ENCODE results near the gene DSG3. TPM values are rescaled to one million over a fixed set of nuclear protein-coding genes. Genes with fewer than 3 reads are reported as not detected.
"Not testable (repeated sequence)": the region's sequence is repeated elsewhere in the genome, so short reads cannot be mapped to it uniquely, and the experiment has no call there.

The DSG3 gene
- total RNA-seq, 1 donor from 2014 or later, result not detected

DNA sequence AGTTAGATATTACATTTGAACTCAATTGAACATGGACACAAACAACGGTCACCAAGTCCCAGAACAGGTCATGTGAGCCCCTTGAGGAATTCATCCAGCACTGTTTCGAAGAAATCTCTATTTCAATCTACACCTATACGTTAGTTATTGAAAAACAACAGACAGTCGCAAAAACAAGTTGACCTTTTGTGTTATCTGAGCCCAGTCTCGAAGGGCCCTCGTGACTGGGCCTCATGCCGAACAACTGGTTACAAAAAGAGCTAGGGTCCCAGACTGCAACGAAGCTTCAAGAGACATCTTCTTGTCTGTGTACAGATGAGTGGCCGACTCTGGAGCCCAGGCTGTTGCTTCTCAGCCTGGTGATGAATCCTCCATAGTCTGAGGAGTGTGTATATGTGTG is 45.1 kb downstream of the DSG3 start:
- Histone ChIP-seq H3K4me1 (no peaks in the 10 kb centered on the region), H3K4me3 (no peak overlapping the region), H3K36me3 (no peaks in the 10 kb centered on the region), H3K27me3 (no peaks in the 10 kb centered on the region), H3K9me3 (no peaks in the 10 kb centered on the region), H3K27ac (no peak overlapping the region)
- DNase-seq (ENCODE audit: low spot score in 2 of 2), result no peak
- TF ChIP-seq, protein P1, sequence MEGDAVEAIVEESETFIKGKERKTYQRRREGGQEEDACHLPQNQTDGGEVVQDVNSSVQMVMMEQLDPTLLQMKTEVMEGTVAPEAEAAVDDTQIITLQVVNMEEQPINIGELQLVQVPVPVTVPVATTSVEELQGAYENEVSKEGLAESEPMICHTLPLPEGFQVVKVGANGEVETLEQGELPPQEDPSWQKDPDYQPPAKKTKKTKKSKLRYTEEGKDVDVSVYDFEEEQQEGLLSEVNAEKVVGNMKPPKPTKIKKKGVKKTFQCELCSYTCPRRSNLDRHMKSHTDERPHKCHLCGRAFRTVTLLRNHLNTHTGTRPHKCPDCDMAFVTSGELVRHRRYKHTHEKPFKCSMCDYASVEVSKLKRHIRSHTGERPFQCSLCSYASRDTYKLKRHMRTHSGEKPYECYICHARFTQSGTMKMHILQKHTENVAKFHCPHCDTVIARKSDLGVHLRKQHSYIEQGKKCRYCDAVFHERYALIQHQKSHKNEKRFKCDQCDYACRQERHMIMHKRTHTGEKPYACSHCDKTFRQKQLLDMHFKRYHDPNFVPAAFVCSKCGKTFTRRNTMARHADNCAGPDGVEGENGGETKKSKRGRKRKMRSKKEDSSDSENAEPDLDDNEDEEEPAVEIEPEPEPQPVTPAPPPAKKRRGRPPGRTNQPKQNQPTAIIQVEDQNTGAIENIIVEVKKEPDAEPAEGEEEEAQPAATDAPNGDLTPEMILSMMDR (IDR thresholded peaks at IDR 0.05), result no peak
- intact Hi-C loops (cut with DNase I), result no loop called here

DNA sequence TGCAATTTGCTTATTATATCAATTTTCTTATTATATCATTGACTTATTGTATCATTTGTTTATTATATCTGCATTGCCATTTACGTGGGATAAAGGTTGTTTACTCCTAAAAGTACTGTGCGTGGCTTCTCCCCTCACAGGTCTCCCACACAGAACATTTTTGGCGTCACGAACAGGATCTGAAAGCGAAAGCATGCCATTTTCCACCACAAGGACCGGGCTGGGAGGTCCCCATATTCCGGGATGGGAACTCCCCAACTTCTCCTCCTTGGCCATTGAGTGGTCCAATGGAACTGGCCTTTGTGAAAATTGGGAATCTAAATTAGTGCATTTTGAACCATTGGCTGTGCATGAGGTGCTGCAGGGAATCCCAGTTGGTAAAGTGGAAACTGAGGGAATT is 45.6 kb downstream of the DSG3 start:
- Histone ChIP-seq H3K27me3 (no peaks in the 10 kb centered on the region), H3K36me3 (no peaks in the 10 kb centered on the region), H3K9me3 (no peaks in the 10 kb centered on the region), H3K4me1 (no peaks in the 10 kb centered on the region), H3K4me3 (no peak overlapping the region), H3K27ac (no peak overlapping the region)
- TF ChIP-seq, protein P1 (IDR thresholded peaks at IDR 0.05), result no peak
- intact Hi-C loops (cut with DNase I), result no loop called here
- DNase-seq (ENCODE audit: low spot score in 2 of 2), result no peak

DNA sequence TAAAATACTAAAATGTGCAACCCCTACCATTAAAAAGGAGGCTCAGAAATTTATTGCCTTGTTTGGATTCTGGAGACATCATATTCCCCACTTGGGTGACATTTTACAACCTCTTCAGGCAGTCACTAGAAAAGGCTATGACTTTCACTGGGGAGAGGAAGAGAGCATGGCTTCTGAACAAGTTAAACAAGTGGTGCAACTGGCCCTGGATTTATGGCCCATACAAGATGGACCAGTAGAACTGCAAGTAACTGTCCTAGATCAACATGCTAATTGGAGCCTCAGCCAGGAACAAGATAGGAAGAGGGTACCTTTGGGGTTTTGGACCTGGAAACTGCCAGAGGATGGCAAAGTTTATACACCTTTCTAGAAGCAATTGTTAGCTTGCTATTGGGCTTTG is 46.4 kb downstream of the DSG3 start:
- TF ChIP-seq, protein P1 (IDR thresholded peaks at IDR 0.05), result no peak
- Histone ChIP-seq H3K9me3 (no peaks in the 10 kb centered on the region), H3K36me3 (no peaks in the 10 kb centered on the region), H3K27ac (no peak overlapping the region), H3K4me3 (no peak overlapping the region), H3K27me3 (no peaks in the 10 kb centered on the region), H3K4me1 (no peaks in the 10 kb centered on the region)
- intact Hi-C loops (cut with DNase I), result no loop called here
- DNase-seq (ENCODE audit: low spot score in 2 of 2), result no peak

DNA sequence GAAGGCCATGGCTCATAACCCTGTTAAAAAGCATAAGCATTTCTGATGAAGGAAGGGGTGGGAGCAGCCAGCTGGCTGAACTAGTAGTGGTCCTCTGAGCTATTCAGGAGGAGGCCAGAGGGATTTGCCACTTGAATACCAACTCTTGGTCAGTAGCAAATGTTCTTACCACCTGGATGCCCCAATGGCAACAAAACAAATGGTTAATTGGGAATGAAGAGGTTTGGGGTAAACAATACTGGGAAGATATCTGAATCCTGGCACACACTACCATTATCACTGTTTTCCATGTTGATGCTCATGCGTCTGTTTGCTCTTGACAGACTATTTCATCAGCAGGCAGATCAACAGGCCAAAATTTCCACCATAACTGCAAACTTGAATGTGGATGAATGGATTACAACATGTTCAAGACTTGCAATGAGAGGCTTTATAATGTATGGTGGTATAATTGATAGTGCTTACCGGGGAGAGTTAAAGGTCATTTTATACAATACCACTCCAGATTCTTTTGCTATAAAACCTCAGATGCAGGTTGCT is 47.2 kb downstream of the DSG3 start:
- intact Hi-C loops (cut with DNase I); H3K27ac ChIP-seq: not testable (repeated sequence)

DNA sequence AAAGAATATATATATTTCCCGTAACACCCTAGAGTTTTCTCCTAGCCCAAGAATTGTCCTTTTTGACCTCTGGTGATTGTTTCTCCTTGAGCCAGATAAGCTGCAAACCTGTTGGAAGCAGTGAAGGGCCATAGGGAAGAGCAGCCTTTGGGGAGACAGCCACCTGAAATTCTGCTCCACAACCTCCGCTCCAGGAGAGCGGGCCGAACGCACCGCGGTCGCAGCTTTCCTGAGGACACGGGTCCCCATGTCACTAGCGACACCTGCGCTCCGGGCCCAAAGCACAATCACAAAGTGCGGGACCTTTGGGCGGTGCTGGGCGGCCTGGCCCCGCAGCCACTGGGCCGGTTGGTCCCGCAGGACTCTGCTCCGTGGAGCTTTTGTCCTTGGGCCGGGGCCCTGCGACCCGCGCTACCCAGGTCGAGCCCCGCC is 49.9 kb downstream of the DSG3 start:
- peak overlapping the region; percentile 49 to 63 for H3K4me3 ChIP-seq
- no peak overlapping the region for H3K27ac ChIP-seq
- no peak for DNase-seq (ENCODE audit: low spot score in 2 of 2)
- H3K9me3 ChIP-seq, result no peaks in the 10 kb centered on the region
- no peaks in the 10 kb centered on the region for H3K4me1 ChIP-seq
- no peaks in the 10 kb centered on the region for H3K27me3 ChIP-seq
- TF ChIP-seq, protein P1 (IDR thresholded peaks at IDR 0.05), result no peak
- no peaks in the 10 kb centered on the region for H3K36me3 ChIP-seq
- intact Hi-C loops (cut with DNase I), result no loop called here

More for the DNA sequence above, 47.2 kb downstream of the DSG3 start:
- H3K9me3 ChIP-seq; DNase-seq (ENCODE audit: low spot score in 2 of 2); H3K27me3 ChIP-seq; H3K4me1 ChIP-seq; H3K36me3 ChIP-seq; H3K4me3 ChIP-seq: not testable (repeated sequence)

DNA sequence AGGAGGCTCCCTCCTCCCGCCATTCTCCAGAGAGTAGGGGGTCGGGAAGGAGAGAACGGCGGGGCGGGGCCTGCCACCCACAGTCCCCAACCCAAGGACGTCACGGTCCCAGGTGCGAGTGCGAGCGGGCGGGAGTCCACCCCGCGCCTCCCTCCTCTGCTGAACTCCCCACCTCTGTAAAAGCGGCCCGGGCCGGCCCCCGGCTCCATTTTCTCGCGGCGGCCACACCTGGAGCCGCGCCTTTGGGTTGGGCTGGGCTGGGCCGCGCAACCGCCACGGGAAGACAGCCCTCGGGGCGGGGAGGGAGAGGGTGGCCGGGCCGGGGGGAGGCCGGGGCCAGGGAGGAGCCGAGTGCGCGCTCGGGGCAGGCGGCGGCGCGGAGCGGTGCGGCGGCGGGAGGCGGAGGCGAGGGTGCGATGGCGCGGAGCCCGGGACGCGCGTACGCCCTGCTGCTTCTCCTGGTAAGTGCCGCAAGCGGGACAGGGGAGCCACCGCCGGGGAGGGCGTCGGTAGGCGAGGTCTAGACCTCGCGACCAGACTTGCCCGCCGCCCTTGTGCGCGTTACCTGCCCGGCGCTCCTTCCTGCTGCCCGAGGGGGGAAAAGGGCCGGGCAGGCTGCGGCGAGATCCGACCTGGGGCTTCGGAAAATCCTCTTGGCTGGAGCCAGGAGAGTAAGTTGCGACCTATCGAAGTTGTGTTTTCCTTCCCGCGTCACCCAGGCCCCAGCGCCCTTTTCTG is 50.5 kb downstream of the DSG3 start, which contains the start of gene DSG2:
Gene DSG2 (plus strand): TSS at position 342 of the 738 bp plus-strand sequence. CDS start 75 bp downstream, at position 417.
- peak within 1 kb of the TSS; percentile 49 to 63 for H3K4me3 ChIP-seq
- H3K4me1 ChIP-seq, result no peaks in the 10 kb centered on the region
- intact Hi-C loops (cut with DNase I), result no loop called here
- H3K27ac ChIP-seq, result no peak within 1 kb of the TSS
- no peaks in the 10 kb centered on the region for H3K27me3 ChIP-seq
- H3K36me3 ChIP-seq, result no peaks in the 10 kb centered on the region
- DNase-seq (ENCODE audit: low spot score in 2 of 2), result no peak
- TF ChIP-seq, protein P1 (IDR thresholded peaks at IDR 0.05), result no peak
- H3K9me3 ChIP-seq, result no peaks in the 10 kb centered on the region

Measured in ascending aorta (tissue), 2 donors.